Heart left ventricle (tissue), 13 donors: ENCODE data around the gene GPRASP2.

Experiments
- POLR2A ChIP-seq, 2 donors: fragments of 450-650 bp; IDR thresholded peaks; one replicate each; pipeline ENCODE4 v1.6.1; 2017; ENCODE audit warnings: antibody characterized with exemption in 2 of 2, mild to moderate bottlenecking in 2 of 2, moderate library complexity in 2 of 2
- TF ChIP-seq, protein P1 (sequence below), 12 donors: fragments of 200-600 bp; sonication (generic) in 4 of 12; IDR thresholded peaks; one replicate each; pipeline versions ENCODE4 v1.5.0 to v1.8.0; 2018 to 2022; ENCODE audit warnings: antibody characterized with exemption in 12 of 12, mild to moderate bottlenecking in 5 of 12
- donor health status: ischemic (EF 13 %, LVEDD 7.1; RV severe dilation, severe dysfunction).
- donor health status: DM: no; HTN: yes; CAD: no.
- donor health status: DM: no; HTN: no; CAD: no.
- donor health status: ischemic (EF 25% LVEDD 6.9; RV normal size, moderate dysfunction).
- donor health status: ischemic (EF 25% LVEDD 5.7; RV mildly dilated, moderate dysfunction).
- donor health status: ischemic (EF 35%, LVEDD 5.7; RV mildly dilated, moderate dysfunction).
- donor health status: nonischemic (EF 11% LVEDD 7.7; RV severe dilation, severe dysfunction).
- donor health status: DM: yes; HTN: yes; CAD: no.
- donor health status: PGD.
- donor health status: ischemic (EF 29% LVEDD 5.4; RV normal size, mild dysfunction).
- donor health status: nonischemic (EF 23%, LVEDD 6.1; RV moderate dilation, normal function).

DNA sequence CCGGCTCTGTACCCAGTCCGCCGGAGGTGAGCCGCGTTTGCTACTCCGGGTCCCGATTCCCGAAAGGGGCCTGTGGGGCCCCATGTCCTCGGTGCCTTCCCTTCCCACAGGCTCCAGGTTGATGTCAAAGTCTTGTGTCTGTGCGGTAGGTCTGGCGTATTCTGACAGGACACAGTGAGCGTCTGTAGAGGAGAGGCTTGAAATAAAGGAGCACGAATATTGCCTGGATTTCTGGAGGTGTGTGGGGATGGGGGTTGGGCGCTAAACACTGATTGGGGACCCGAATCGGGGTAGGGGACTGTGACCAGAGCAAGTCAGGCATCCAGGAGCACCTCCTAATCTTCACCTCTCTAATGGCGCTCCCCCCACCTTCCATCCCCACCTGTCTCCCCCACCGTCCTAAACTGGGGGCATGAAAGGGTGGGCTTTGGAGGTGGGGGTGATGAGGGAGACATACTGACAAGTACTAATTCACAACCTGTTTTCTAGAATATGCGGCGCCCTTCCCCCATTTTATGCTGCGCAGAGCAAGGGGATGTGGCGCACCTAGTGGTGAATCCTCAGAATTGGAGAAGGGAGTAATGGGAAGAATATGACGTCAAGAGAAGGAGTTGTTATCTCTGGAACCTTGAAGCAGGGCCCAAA is 855 bp downstream of the GPRASP2 start:
- TF ChIP-seq, protein P1, sequence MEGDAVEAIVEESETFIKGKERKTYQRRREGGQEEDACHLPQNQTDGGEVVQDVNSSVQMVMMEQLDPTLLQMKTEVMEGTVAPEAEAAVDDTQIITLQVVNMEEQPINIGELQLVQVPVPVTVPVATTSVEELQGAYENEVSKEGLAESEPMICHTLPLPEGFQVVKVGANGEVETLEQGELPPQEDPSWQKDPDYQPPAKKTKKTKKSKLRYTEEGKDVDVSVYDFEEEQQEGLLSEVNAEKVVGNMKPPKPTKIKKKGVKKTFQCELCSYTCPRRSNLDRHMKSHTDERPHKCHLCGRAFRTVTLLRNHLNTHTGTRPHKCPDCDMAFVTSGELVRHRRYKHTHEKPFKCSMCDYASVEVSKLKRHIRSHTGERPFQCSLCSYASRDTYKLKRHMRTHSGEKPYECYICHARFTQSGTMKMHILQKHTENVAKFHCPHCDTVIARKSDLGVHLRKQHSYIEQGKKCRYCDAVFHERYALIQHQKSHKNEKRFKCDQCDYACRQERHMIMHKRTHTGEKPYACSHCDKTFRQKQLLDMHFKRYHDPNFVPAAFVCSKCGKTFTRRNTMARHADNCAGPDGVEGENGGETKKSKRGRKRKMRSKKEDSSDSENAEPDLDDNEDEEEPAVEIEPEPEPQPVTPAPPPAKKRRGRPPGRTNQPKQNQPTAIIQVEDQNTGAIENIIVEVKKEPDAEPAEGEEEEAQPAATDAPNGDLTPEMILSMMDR (IDR thresholded peaks at IDR 0.05) = peak; percentile 32 to 74 (median 54)
- no peak for TF ChIP-seq POLR2A (IDR thresholded peaks at IDR 0.05)
